Measurements from ENCODE around the gene CERS6.

GRCh38 chr2:168732100-168732499 lies 276.0 kb downstream of the CERS6 start:
- TF ChIP-seq CTCF (IDR thresholded peaks at IDR 0.05) (no peak), POLR2AphosphoS5 (IDR thresholded peaks at IDR 0.05) (no peak), POLR2A (IDR thresholded peaks at IDR 0.05) (no peak)
